Measurements from ENCODE around the gene MTG1.
"Not testable (repeated sequence)": the region's sequence is repeated elsewhere in the genome, so short reads cannot be mapped to it uniquely, and the experiment has no call there.

MTG1 gene

DNA sequence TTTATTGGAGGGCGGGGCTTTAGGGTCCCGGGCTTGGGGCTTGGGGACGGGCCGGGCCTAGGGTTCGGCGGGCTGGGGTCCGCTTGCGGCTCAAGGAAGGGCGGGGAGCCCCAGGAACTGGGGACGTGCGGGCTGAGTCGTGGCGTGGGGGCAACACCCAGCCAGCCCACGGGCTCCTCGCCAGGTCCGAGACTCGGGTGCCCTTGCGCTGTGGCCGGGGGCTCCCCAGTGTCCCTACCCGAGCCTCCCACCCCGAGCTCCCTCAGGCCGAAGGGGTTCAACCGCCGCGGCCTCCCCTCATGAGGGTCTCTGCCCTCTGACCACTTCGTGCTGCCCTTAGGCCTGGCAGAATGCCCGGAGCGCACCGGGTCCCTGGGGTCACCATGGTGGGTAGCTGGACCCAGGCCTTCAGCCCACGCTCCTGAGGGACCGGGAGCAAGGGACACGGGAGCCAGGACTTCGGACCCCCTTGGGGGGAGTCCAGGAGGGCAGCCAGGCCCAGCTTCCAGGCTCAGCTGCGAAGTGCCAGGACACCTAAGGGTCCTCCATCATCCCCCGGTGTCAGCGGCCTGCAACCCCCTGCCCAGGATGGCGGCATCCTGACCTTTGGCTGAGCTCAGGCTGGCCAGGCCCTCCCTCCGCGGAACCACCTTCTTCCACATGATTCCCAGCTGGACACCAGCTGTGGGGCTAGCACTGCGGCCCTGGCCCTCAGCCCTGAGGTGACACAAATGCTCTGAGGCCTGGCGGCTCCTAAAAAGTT is 35.6 kb upstream of the MTG1 start:
- H3K4me3 ChIP-seq, result peak overlapping the region in 3 of 7 experiments; percentile 52 to 60 (median 59)
- peak overlapping the region in 5 of 21 experiments; percentile 19 to 86 (median 66) for H3K27ac ChIP-seq

DNA sequence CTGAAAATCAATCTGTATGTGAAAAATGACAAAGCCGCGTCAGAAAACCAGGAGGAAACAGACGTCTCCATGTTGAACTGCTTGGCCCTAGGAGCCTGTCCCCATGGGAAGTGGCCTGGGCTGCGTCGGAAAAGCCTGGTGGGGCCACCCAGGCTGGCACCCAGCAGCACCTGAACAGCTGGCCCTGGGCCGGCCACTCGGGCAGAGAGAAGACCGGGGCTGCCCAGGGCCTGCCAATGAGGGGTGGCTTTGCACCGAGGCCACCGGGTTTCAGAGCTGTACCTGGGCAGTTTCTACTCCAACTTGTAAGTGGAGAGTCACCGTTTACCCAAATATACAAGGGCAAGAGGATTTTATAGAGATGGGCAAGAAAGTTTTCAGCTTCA is 35.0 kb upstream of the MTG1 start:
- Histone ChIP-seq H3K27ac (peak overlapping the region in 4 of 21 experiments; percentile 19 to 86 (median 24)), H3K4me3 (no peak overlapping the region)

DNA sequence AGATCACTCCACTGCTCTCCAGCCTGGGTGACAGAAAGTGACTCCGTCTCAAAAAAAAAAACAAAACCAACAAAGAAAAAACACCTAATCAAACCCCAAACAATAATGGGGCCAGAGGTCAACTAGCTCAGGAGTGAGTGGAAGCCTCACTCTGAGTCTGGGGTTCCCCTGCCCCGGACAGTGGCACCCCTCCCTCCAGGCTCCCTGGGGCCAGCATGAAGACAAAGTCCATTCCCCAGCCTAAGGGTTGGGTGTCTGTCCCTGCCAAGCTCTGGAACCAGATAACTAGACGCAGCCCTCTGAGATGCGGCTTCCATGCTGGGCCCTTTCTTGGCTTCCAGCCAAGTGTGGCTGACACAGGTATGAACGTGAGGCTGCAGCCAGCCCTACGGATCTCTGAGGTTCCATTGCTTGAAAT is 34.4 kb upstream of the MTG1 start:
- H3K27ac ChIP-seq, result no peak overlapping the region
- no peak overlapping the region for H3K4me3 ChIP-seq

DNA sequence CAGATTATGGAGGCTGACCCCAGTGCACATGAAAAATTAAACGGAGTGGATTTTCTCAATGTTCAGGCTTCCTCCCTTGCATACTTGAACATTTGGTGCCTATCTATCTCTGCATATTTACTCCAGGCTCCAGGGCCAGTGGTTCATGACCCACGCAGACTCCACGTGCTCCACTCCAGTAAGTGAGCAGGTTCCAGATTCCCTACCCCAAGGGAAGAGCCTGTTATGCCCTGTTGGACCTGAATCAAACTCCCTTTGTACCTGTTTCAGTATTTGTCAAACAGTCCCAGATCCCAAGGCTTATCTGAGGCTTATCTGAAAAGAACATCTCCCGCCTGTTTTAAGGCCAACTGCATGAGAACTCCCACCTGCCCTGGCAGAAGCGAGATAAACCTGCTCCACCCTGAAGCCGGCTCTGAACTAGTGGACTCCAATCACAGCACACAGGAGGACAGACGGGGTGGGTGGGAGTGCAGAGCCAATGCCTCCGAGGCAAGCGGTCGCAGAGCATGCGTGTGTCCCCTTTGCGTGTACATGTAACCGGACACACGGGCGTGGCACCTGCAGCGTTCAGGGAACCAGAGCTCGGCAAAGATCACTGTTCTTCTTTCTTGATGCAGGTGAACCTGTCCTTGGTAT is 33.9 kb upstream of the MTG1 start:
- Histone ChIP-seq H3K4me3 (no peak overlapping the region), H3K27ac (no peak overlapping the region)

DNA sequence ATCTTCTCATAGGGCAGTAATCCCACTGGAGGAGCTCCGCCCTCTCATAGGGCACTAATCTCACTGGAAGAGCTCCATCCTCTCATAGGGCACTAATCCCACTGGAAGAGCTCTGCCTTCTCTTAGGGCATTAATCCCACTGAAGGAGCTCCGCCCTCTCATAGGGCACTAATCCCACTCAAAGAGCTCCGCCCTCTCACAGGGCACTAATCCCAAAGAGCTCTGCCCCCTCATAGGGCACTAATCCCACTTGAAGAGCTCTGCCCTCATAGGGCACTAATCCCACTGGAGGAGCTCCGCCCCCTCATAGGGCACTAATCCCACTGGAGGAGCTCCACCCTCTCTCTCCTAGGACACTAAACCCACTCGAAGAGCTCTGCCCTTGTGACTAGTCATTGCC is 32.7 kb upstream of the MTG1 start:
- peak overlapping the region in 2 of 21 experiments; percentile 16 to 61 for H3K27ac ChIP-seq
- H3K4me3 ChIP-seq, result no peak overlapping the region

DNA sequence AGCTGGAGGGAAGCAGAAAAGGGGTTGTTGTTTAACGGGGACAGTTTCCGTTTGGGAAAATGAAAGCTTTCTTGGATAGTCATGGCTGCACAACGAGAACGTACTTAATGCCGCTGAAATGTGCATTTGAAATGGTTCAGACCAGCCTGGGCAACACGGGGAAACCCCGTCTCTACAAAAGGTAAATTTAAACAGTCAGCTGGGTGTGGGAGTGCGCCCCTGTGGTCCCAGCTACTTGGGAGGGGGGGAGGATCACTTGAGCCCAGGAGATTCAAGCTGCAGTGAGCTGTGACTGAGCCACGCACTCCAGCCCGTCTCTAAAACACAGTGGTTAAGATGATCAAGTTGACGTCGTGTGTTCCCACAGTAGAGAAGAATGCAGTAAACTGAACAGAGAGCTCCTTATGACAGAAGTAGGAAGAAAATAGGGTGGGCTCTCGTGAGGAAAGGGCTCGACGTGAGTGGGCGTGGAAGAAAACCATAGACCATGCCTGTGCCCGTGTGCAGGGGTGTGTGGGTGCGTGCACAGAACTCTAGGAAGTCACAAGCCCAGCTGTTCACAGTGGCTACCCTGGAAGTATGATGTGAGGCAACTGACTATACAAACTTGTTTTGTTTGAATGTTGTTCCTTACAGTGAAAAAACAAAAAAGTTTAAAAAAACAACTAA is 32.0 kb upstream of the MTG1 start:
- no peak overlapping the region for H3K4me3 ChIP-seq
- peak overlapping the region in 2 of 21 experiments; percentile 12 to 61 for H3K27ac ChIP-seq

DNA sequence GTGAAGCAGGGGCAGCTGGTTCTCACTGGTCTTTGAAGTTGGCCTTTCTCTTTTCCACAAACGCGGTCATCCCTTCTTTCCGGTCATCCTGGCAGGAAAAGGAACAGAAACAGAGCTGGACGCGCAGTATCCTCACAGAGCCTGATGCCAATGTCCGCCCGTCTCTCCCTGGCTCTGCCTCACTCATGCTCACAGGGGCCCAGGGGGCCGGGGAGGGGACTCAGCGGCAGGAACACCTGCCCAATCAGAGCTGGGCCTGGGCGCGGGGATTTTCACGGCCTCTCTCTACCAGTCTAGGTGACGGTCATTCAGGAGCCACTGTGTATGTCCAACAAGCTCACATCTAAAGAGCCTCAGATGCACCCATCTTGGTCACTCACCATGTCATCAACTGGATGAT is 31.1 kb upstream of the MTG1 start:
- H3K4me3 ChIP-seq, result no peak overlapping the region
- H3K27ac ChIP-seq, result no peak overlapping the region

DNA sequence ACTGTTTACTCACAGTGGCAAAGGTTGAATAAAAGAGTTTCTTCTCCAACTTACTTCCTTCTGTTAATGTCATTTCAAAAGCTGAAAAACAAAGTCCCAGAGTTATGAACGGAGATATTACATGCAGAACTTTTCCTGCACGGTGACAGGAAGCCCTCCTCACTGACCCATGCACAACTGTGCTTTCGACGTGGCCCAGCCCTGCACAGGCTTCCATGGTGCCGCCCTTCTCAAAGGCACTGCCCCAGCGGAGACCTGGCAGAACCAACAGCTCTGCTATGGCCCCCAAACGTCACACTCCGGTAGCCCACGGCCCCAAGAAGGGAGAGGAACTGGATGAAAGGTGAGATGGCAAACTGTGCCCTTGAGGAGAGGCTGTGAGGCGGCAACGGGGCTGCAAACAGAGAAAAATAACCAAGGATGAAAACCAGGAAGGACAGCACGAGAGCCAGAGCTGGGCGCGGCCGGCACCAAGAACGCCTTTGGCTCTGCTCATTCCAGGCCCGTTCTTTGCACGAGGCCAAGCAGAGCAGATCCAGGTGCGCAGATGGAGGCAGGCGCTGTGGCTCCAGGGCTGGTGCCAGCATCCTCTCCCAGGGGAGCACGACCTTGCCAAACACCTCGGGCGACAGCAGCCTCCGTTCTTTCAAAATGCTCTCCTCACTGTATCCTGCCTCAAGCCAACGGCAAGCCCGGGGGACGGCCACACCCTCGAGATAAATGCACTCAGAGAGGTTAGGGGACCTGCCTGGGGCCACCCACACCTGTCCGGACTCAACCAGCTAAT is 29.1 kb upstream of the MTG1 start:
- peak overlapping the region in 2 of 21 experiments; percentile 3 for H3K27ac ChIP-seq
- H3K4me3 ChIP-seq, result no peak overlapping the region

DNA sequence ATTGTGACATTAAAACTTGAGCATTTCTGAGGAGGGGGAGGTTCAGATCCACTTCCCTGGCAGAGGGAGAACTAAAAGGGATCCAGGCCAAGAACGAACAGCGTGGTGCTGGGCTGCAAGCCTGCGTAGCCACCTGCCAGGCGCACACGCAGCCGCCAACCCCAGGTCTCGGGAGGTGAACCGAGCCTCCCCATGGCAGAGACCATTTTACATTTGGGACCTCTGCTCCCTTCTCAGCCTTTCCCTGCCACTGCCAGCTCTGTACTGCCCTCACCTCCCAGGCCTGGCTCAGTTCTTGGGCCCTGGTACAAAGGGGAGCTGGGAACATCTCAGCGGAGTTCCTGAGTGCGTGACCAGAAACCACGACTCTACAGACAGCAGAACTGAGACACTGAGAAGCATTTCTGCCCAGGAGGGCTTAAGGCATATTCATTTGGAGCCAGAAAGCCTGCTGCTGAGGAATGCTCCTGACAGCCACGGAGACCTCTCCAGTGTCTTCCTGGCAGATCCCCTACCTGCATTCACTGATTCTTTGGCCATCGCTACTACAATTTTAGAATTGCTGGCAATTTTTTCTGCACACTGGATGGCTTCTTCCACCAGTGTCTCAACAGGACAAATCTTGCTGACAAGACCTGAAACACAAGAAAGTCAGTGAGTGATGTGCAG is 28.4 kb upstream of the MTG1 start:
- H3K27ac ChIP-seq, result peak overlapping the region in 2 of 21 experiments; percentile 3
- no peak overlapping the region for H3K4me3 ChIP-seq

DNA sequence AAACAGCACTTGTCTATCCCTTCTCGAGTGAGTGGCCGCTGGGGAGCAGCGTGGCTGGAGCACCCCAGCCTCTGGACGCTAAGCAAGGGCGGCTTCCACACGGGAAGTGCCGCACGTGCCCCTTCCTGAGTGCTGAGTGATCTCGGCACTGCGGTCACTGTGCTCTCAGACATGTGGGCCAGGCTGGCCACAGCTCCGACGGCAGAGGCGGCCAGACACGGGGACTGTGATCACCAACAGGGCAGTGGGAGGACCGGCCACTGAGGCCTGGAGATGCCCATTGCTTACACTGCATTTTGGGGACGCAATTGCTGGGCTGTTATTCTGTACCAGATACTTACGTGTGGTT is 27.9 kb upstream of the MTG1 start:
- Histone ChIP-seq H3K27ac (no peak overlapping the region), H3K4me3 (no peak overlapping the region)

DNA sequence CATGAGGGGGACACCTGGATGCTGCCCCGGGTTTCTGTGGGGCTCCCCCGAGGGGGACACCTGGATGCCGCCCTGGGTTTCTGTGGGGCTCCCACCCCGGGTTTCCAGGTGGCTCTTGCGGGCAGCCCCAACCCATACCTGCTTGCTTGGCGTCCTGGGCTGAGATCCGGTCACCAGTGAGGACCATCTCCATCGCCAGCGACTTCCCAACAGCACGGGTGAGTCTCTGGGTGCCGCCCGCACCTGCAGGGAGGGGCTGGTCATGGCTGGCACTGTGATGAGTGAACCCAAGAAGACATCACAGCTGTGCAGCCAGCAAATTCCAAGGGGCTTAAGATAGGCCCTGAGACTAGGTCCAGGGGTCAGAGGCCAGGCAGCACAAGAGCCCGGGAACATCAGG is 27.2 kb upstream of the MTG1 start:
- H3K27ac ChIP-seq, result no peak overlapping the region

DNA sequence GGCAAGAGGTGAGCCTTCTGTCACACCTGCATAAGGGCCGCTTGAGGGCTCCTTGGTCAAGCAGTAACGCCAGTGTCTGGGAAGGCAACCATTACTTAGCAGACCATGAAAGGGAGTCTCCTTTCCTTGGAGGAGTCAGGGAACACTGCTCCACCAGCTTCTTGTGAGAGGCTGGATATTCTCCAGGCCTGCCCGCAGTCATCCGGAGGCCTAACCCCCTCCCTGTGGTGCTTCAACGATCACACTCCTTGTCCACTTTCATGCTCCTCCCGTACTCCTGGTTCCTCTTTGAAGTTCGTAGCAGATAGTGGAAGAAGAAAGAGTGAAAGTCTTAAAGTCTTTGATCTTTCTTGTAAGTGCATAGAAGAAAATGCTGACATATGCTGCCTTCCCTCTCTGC is 26.5 kb upstream of the MTG1 start:
- not testable (repeated sequence) for H3K27ac ChIP-seq, H3K4me3 ChIP-seq

More for the DNA sequence above, 27.2 kb upstream of the MTG1 start:
- H3K4me3 ChIP-seq, result no peak overlapping the region

DNA sequence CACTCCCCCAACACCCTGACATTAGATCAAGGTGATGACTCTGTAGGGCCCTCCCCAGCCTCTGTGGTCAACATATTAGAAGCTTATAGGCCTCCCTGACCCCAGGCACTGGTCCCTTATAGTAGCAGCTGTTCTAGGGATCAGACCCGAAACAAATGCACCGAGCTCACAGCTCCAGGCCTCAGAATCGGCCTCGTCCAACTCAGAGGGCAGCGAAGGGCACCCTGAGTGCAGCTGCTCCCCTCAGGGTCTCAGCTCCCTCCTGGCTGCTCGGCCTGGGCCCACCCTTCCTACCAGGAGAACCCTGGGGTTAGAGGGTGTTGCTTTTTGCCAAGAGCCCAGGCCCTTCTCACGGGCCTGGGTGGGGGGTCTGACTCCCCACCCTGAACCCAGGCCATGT is 25.8 kb upstream of the MTG1 start:
- no peak overlapping the region for H3K4me3 ChIP-seq
- H3K27ac ChIP-seq, result no peak overlapping the region

DNA sequence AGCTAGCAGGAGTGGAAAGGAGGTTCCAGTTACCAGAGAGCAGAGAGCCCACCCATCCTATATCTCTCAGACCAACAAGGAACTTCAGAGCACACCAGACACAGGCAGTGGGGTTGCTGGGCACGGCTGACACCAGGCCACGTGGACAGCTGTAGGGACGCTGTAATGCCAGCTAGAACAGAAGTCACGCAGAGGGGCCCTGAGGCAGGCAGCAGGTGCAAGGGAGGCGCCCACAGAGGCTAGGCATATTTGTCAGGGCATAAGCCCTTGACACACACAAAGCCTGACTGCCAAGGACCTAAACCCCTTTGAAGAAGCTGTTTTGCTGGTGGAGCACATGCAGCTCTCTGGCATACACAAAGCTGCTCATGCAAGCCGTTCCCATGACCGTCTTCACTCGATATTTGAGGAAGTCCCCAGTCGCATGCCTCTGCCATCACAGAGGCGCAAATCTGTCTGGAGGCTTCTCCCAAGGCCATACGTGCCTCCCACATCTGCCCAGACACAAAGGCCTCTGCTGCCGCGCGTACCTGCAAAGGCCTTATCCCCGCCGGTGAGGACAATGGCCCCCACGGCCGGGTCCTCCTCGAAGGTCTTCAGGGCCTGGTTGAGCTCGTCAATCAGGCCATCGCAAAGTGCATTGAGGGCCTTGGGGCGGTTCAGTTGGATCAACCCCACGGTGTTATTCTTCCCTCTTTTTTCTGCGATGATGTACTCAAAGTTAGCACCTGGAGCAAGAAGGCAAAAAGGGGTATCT is 23.7 kb upstream of the MTG1 start:
- Histone ChIP-seq H3K27ac (no peak overlapping the region), H3K4me3 (no peak overlapping the region)

DNA sequence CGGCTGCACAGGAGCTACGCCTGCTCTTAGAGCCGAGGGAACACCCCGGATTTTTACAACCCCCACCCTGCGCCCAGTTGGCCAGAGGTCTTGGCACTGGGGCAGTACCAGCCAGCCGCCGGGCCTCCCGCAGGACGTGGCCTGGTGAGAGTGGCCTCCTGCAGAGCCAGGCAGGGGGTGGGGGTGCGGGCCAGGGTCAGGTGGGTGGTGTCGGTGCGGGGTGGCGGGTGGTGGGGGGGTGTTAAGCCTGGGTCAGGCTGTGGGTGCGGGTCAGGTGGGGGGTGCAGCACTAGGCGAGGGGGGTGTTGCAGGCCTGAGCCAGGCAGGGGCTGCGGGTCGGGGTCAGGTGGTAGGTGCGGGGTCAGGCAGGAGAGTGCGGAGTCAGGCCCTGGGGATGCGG is 21.4 kb upstream of the MTG1 start:
- Histone ChIP-seq H3K27ac (peak overlapping the region in 10 of 21 experiments; percentile 24 to 95 (median 90)), H3K4me3 (peak overlapping the region; percentile 57 to 86 (median 76))

DNA sequence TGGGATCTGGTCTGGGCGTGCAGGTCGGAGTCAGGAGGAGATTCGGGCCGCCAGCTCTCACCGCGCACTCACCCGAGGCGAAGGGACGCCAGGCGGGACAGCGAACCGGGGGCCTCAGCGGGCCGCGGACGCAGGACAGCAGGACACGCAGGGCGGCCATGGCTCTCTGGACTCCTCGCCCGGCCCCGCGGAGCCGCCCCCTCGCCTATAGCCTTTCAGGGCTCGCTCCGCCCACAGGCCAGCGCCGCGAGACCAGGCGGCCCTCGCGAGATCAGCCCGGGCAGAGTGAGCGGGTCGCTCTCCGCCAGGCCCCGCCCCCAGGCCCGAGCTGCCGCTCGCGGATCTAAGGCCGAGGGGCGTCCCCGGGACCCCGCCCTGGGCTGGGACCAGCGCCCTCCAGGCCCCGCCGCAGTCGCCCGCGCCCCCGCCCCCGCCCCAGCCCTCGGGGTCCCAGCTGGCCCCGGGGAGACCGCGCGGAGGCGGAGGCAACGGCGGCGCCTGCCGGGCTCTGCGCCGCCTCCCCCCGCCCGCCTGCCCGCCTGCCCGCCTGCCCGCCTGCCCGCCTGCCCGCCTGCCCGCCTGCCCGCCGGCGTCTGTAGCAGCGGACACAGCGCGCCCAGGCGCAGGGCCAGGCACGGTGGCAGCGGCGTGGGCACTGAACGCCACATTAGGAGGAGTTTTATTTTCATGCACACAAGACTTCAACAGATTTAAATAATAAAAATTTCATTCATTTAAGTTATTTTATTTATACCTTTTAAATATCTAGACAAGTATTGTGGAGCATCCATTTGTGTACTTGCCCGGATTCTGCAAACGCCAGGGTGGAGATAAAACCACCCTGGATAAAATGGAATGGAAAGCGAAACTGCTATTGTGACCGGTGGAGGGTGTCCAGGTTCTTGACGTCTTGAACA is 20.5 kb upstream of the MTG1 start, which contains the start of gene ECHS1:
Gene ECHS1 (minus strand): TSS at position 181 of the 917 bp plus-strand sequence. CDS start 21 bp downstream, at position 160.
- H3K4me3 ChIP-seq, result peak within 1 kb of the TSS; percentile 57 to 86 (median 76)

DNA sequence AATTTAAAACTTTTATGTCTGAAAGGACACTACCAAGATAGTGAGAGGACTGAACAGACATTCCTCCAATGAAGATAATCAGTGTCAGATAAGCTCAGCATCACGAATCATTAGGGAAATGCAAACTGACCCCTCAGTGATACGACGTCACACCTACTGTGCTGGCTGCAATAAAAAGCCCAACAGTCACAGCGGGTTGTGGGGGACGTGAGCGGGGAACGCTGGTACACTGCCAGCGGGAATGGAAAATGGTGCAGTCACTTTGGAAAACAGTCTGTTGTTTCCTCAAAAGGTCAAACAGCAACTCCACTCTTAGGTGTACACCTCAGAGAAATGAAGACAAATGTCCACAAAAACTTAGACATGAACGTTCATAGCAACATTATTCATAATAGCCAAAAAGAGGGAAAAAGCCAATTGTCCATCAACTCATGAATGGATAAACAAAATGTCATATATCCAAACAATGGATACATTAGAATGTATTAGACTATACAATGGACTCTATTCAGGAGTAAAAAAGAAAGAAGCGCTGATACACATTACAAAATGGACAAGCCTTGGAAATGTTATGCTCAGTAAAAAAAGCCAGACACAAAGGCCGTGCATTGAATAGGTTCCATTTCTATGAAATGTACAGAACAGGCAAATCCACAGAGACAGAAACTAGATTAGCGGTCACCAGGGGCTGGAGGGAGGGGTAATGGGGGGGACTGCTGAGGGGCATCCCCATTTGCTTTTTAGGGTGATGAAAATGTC is 18.4 kb upstream of the MTG1 start:
- no peak overlapping the region for H3K27ac ChIP-seq
- no peak overlapping the region for H3K4me3 ChIP-seq

More for the DNA sequence above, 20.5 kb upstream of the MTG1 start, which contains the start of gene ECHS1:
- H3K27ac ChIP-seq, result peak within 1 kb of the TSS; percentile 66 to 95 (median 87)

Data from skin epidermis (tissue), 12 donors.